Activated T-helper 1 cell treated with Interleukin-2 at 50 U/mL for 16 hours (primary cell): ENCODE data around the gene FRRS1L.

ENCODE experiments used
- DNase-seq: peaks from one replicate; pipeline ENCODE4 v3.0.0-alpha.2; 2020; ENCODE audit warnings: low read depth

Gene FRRS1L

DNA sequence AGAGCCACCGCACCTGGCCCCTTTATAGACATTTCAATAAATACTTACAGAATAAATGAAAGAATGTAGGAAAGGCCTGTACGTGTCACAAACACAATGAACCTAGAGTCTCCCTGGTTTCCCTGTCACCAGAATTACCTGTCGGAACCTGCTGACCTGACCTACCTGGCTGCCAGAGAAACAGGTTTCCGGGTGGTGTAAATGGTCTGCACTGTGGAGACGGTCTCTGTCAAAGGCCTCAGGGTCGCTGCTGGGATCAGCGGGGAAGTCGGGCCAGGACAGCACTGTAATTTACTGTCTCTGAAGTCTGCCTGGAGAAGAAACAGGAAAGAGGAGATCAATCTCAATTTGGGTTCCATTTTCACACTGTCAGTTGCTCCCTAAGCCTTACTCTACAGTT lies 9.3 kb upstream of the FRRS1L start:
- no peak for DNase-seq

GRCh38 chr9:109172935-109173334 lies 5.9 kb upstream of the FRRS1L start:
- no peak for DNase-seq

DNA sequence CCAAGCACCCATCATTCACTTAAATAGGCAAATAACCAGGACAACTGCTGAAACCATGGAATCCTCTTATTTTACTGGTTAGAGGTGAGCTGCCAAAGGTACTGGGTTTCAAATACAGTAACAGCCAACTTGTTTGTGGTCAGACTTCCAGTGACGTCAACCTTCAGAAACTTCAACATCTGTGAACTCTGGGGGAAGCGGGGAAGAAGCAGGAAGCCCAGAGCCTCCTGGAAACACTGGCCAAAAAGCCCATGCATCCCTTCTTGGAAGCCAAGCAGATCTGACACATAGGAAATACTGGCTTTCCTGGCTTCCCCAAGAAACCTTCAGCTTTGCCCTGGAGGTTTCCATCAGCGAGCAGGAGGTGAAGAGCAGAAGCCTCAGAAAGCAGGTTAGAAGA lies 4.9 kb upstream of the FRRS1L start:
- DNase-seq: no peak

DNA sequence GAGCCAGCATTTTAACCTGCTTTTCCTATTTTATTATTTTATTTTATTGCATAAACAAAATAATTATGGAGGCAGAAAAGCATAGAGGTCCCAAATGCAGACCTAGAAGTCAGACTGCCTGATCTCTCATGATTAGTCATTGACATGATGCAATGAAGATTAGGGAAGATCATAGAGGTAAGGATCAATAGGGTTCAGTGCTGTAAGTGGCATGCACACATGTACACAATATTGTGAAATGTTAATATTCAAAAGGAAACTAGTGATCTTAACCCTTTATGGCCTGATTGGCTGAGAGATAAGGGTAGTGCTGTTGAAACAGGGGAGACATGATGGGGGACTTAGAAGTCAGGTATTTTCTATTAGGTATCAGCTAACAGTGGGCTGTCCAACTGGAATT lies 1.1 kb upstream of the FRRS1L start:
- DNase-seq: no peak

GRCh38 chr9:109167716-109168115 lies 667 bp upstream of the FRRS1L start:
- DNase-seq: no peak

GRCh38 chr9:109166171-109166770 lies 778 bp downstream of the FRRS1L start:
- no peak for DNase-seq

GRCh38 chr9:109164042-109164441 lies 3.0 kb downstream of the FRRS1L start:
- no peak for DNase-seq

DNA sequence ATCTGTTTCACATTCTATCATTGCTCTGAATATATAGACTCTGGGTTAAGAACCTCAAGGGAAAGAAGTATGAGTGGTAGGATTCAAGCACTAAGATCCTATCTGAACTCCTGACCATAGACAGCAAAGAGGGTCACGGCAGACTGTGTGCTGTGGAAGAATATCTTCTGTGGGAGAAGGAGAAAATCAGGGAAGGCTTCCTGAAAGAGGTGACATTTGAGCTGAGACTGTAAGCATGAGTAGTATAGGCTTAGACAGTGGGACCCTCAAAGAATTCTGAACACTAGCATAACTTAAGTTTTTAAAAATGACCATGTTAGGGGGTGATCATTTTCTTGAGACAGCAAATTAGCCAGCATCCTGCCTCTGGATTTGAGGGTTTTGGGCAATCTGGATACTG lies 3.9 kb downstream of the FRRS1L start:
- DNase-seq: no peak

DNA sequence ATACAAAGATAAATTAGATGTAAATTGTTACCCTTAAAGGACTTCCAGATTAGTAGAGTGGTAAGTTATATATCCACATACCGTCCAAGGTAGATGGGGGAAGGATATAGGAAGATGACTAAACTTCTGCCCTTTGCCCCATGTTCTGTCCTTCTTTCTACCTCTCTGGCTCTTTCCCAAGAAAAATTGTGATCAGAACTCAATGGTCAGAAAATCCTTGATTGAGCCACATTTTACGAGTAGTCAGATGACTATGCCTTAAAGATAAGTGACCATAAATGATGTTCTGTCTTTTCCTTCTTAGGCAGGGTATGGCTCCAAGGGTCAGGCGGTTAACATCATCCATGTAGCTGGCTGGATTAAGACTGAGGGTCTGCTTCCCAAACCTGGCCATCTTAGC lies 4.4 kb downstream of the FRRS1L start:
- no peak for DNase-seq

- no peak for DNase-seq
Measured at GRCh38 chr9:109161471-109161870, 5.6 kb downstream of the FRRS1L start.

- no peak for DNase-seq
Measured at GRCh38 chr9:109159583-109159982, 7.5 kb downstream of the FRRS1L start.

GRCh38 chr9:109158651-109159050 lies 8.4 kb downstream of the FRRS1L start:
- no peak for DNase-seq

GRCh38 chr9:109156708-109157107 lies 10.3 kb downstream of the FRRS1L start:
- no peak for DNase-seq

DNA sequence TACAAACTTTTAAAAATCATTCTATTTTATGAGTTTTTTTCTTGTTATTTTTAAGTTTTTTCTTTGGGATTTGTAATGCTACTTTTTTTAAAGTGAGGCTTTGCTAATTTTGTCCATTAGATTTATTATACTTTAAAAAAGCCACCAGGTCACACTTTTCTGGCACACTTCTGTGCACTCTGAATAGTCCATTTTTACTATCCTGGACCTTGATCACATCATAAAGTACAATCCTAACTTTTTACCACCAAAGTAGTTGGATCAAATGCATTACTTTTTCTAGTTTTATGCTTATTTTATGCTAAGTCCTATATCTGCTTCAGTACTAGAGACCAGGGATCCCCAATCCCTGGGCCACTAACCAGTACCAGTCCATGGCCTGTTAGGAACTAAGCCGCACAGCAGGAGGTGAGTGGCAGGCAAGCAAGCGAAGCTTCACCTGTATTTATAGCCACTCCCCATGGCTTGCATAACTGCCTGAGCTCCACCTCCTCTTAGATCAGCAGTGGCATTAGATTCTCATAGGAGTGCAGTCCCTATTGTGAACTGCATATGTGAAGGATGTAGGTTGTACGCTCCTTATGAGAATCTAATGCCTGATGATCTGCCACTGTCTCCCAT lies 16.0 kb downstream of the FRRS1L start:
- no peak for DNase-seq

GRCh38 chr9:109149722-109150121 lies 17.3 kb downstream of the FRRS1L start:
- DNase-seq: no peak

GRCh38 chr9:109149089-109149488 lies 18.0 kb downstream of the FRRS1L start:
- no peak for DNase-seq

GRCh38 chr9:109145051-109145450 lies 22.0 kb downstream of the FRRS1L start:
- no peak for DNase-seq

- no peak for DNase-seq
Measured at GRCh38 chr9:109143881-109144562, 23.0 kb downstream of the FRRS1L start.

DNA sequence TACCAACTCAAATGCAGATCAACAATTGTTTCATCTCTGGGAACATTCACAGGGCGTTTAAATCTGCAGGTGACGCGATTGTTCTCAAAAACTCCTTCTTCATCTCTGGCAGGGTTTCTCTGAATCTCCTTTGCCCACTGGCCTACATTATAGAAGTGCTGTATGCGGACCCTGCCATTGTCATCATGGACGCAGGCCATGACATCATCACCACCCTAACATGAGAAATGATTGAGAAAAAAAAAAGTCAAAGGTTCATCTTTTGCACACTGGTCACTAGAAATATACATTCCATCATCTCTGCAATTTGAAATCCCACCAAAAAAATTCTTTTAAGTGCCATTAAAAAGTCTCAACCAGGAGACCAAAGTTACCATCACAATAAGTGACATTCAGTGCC lies 25.7 kb downstream of the FRRS1L start:
- DNase-seq: no peak

DNA sequence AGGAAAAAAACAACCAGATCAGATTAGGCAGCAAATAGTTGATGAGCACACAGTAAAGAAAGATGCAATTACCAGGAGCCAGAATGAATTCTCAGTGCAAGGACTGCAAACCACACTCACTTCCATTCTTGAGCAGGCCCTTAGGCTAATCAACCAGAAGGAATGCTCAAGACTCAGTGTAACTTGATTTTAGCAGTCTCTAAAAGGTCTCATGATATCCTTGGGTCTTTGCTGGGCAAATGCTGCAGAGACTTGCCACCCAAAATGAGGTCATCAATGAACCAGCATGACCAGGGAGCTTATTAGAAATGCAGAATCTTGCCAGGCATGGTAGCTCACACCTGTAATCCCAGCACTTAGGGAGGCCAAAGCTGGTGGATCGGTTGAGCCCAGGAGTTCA lies 27.2 kb downstream of the FRRS1L start:
- DNase-seq: no peak

DNA sequence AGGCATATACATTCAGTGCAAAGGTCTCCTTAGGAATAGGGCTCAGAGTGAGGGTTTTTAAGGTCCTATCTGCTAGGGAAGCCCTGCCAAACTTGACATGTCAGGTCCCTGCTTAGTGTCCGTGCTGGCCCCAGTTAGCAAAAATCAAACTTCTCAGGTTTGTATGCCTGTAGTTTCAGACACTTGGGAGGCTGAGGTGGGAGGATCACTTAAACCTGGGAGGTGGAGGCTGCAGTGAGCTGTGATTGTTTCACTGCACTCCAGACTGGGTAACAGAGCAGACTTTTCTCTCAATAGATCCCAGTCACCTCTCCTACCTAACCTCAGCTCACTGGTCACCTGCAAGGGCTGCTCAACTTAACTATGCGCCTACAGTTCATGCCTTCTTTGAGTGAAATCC lies 28.6 kb downstream of the FRRS1L start:
- DNase-seq: no peak

- DNase-seq: no peak
Measured at GRCh38 chr9:109134167-109134578, 32.9 kb downstream of the FRRS1L start.

DNA sequence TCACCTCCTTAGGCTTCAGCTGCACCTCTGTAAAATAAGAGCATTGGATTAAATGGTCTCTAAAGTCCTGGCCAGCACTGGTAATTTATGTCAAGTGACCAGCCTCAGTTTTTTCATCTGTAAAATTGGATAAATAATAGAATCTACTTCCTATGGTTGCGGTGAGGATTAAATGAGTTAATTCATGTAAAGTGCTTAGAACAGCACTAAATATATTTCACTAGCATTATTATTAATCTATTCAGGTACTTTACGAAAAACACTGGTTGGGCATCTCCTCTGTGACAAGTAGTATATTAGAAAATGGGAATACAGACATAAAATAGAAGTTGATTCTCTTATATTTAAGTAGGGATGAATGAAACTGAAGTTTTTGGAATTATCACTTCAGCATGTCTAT lies 33.5 kb downstream of the FRRS1L start:
- DNase-seq: no peak

GRCh38 chr9:109132567-109133021 lies 34.5 kb downstream of the FRRS1L start:
- DNase-seq: no peak
